SK-N-SH treated with all-trans-retinoic acid at 6 μM for 48 hours (cell line): ENCODE data around the gene GLB1L3.
"Not testable (repeated sequence)": the region's sequence is repeated elsewhere in the genome, so short reads cannot be mapped to it uniquely, and the experiment has no call there.

Source experiments
- ARNTL ChIP-seq: fragments of 450-650 bp; formaldehyde crosslinking; IDR thresholded peaks from 2 replicates; pipeline ENCODE4 v1.5.0; 2020; ENCODE audit warnings: low read depth, mild to moderate bottlenecking, moderate library complexity, borderline replicate concordance
- ESRRG ChIP-seq: fragments of 250-450 bp; sonication (Bioruptor Pico); IDR thresholded peaks from 2 replicates; pipeline ENCODE4 v1.6.1; 2021; ENCODE audit warnings: mild to moderate bottlenecking
- SNAI2 ChIP-seq: fragments of 250-450 bp; sonication (Bioruptor Pico); IDR thresholded peaks from 2 replicates; pipeline ENCODE4 v1.5.0; 2020; ENCODE audit warnings: mild to moderate bottlenecking, moderate library complexity
- TCF4 ChIP-seq: fragments of 250-450 bp; sonication (Bioruptor Pico); IDR thresholded peaks from 2 replicates; pipeline ENCODE4 v1.8.0; 2021; ENCODE audit warnings: mild to moderate bottlenecking, moderate library complexity, borderline replicate concordance
- ZC3H10 ChIP-seq: fragments of 250-450 bp; sonication (Bioruptor Pico); IDR thresholded peaks from 2 replicates; pipeline ENCODE4 v1.5.1; 2021; ENCODE audit warnings: mild to moderate bottlenecking, moderate library complexity
- ZFP3 ChIP-seq: fragments of 250-450 bp; sonication (Bioruptor Pico); IDR thresholded peaks from 2 replicates; pipeline ENCODE4 v1.5.0; 2020; ENCODE audit warnings: mild to moderate bottlenecking, moderate library complexity
- ZNF565 ChIP-seq: fragments of 450-650 bp; formaldehyde crosslinking; conservative IDR thresholded peaks from 2 replicates; pipeline ENCODE4 v1.5.0; 2020; ENCODE audit warnings: low read depth, mild to moderate bottlenecking, moderate library complexity
- ZNF8 ChIP-seq: fragments of 450-650 bp; formaldehyde crosslinking; IDR thresholded peaks from 2 replicates; pipeline ENCODE4 v1.5.0; 2020; ENCODE audit warnings: mild to moderate bottlenecking, moderate library complexity
- TF ChIP-seq, protein P1 (sequence below): fragments of 250-450 bp; sonication (Bioruptor Pico); IDR thresholded peaks from 2 replicates; pipeline ENCODE4 v1.5.1; 2020; ENCODE audit warnings: low read depth, mild to moderate bottlenecking, moderate library complexity
- TF ChIP-seq, protein P2 (sequence below): fragments of 250-450 bp; sonication (Bioruptor Pico); IDR thresholded peaks from 2 replicates; pipeline ENCODE4 v1.5.1; 2021; ENCODE audit warnings: mild to moderate bottlenecking, moderate library complexity
- TF ChIP-seq, protein P3 (sequence below): fragments of 250-450 bp; sonication (Bioruptor Pico); IDR thresholded peaks from 2 replicates; pipeline ENCODE4 v1.8.0; 2020; ENCODE audit warnings: mild to moderate bottlenecking, moderate library complexity, borderline replicate concordance

- not testable (repeated sequence) for TF ChIP-seq SNAI2; TCF4 (CRISPR knock-in tag); ZC3H10 (CRISPR knock-in tag); ESRRG (CRISPR knock-in tag); ZFP3; ARNTL (CRISPR knock-in tag); ZNF565 (CRISPR knock-in tag); ZNF8 (CRISPR knock-in tag)
- TF ChIP-seq, protein P1, sequence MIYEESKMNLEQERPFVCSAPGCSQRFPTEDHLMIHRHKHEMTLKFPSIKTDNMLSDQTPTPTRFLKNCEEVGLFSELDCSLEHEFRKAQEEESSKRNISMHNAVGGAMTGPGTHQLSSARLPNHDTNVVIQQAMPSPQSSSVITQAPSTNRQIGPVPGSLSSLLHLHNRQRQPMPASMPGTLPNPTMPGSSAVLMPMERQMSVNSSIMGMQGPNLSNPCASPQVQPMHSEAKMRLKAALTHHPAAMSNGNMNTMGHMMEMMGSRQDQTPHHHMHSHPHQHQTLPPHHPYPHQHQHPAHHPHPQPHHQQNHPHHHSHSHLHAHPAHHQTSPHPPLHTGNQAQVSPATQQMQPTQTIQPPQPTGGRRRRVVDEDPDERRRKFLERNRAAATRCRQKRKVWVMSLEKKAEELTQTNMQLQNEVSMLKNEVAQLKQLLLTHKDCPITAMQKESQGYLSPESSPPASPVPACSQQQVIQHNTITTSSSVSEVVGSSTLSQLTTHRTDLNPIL (CRISPR knock-in tag) = not testable (repeated sequence)
- TF ChIP-seq, protein P2, sequence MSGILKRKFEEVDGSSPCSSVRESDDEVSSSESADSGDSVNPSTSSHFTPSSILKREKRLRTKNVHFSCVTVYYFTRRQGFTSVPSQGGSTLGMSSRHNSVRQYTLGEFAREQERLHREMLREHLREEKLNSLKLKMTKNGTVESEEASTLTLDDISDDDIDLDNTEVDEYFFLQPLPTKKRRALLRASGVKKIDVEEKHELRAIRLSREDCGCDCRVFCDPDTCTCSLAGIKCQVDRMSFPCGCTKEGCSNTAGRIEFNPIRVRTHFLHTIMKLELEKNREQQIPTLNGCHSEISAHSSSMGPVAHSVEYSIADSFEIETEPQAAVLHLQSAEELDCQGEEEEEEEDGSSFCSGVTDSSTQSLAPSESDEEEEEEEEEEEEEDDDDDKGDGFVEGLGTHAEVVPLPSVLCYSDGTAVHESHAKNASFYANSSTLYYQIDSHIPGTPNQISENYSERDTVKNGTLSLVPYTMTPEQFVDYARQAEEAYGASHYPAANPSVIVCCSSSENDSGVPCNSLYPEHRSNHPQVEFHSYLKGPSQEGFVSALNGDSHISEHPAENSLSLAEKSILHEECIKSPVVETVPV (CRISPR knock-in tag) = not testable (repeated sequence)
- TF ChIP-seq, protein P3, sequence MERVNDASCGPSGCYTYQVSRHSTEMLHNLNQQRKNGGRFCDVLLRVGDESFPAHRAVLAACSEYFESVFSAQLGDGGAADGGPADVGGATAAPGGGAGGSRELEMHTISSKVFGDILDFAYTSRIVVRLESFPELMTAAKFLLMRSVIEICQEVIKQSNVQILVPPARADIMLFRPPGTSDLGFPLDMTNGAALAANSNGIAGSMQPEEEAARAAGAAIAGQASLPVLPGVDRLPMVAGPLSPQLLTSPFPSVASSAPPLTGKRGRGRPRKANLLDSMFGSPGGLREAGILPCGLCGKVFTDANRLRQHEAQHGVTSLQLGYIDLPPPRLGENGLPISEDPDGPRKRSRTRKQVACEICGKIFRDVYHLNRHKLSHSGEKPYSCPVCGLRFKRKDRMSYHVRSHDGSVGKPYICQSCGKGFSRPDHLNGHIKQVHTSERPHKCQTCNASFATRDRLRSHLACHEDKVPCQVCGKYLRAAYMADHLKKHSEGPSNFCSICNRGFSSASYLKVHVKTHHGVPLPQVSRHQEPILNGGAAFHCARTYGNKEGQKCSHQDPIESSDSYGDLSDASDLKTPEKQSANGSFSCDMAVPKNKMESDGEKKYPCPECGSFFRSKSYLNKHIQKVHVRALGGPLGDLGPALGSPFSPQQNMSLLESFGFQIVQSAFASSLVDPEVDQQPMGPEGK (CRISPR knock-in tag) = not testable (repeated sequence)
Observed at GRCh38 chr11:134255184-134255561, 21.0 kb upstream of the GLB1L3 start.
